ENCODE results near the gene KAZN. TPM values are rescaled to one million over a fixed set of nuclear protein-coding genes. Genes with fewer than 3 reads are reported as not detected.

KAZN gene
- polyA plus RNA-seq, 1 of the 3 experiments (the other 2 are of a cell fraction) = 6.8 TPM

GRCh38 chr1:14679027-14679688 lies 80.7 kb downstream of the KAZN start:
- no peaks in the 10 kb centered on the region for H3K36me3 ChIP-seq (replicated peaks in 1 of 2; ENCODE audit: control insufficient read depth in 1 of 2, insufficient read depth in 2 of 2, low read length in 1 of 2)
- no peaks in the 10 kb centered on the region for H4K20me1 ChIP-seq (ENCODE audit: insufficient read depth)
- no peaks in the 10 kb centered on the region for H3K27me3 ChIP-seq (ENCODE audit: insufficient read depth)
- peaks cover 0 to 7% of the 10 kb centered on the region in 2 experiments; a peak in 1 of 4 replicates for H3K4me1 ChIP-seq (ENCODE audit: control insufficient read depth in 1 of 2, insufficient read depth in 2 of 2, low read depth in 1 of 2, low read length in 1 of 2)
- no peak overlapping the region for H3K9ac ChIP-seq
- H3K4me3 ChIP-seq (ENCODE audit: low read depth in 2 of 2, low read length in 1 of 2) = no peak overlapping the region
- H3K9me2 ChIP-seq = no peaks in the 10 kb centered on the region
- H2AFZ ChIP-seq (ENCODE audit: low read depth) = no peak overlapping the region
- TF ChIP-seq TEAD4 (IDR thresholded peaks at IDR 0.05; ENCODE audit: borderline replicate concordance, insufficient read depth) (no peak), REST (IDR thresholded peaks at IDR 0.05; ENCODE audit: low read depth, low read length) (no peak), YY1 (IDR thresholded peaks at IDR 0.05; ENCODE audit: low read depth) (no peak), POLR2AphosphoS5 (IDR thresholded peaks at IDR 0.05; ENCODE audit: low read depth, low read length) (no peak), PBX3 (IDR thresholded peaks at IDR 0.05) (no peak), EP300 (IDR thresholded peaks at IDR 0.05; ENCODE audit: borderline replicate concordance in 1 of 2, low read depth in 1 of 2, low read length in 1 of 2) (no peak), CTCF (IDR thresholded peaks at IDR 0.05) (no peak), FOSL2 (IDR thresholded peaks at IDR 0.05; ENCODE audit: borderline replicate concordance, low read depth) (no peak), ZBTB33 (IDR thresholded peaks at IDR 0.05; ENCODE audit: borderline replicate concordance, low read depth) (no peak), RFX5 (IDR thresholded peaks at IDR 0.05; ENCODE audit: low read length) (no peak), FOXM1 (IDR thresholded peaks at IDR 0.05; ENCODE audit: low read depth) (no peak)
- no peaks in the 10 kb centered on the region for H3K79me2 ChIP-seq (ENCODE audit: insufficient read depth)
- no peaks in the 10 kb centered on the region for H3K9me3 ChIP-seq
- no peak overlapping the region for H3K27ac ChIP-seq (ENCODE audit: low read depth in 2 of 2, low read length in 1 of 2)
- no peak for DNase-seq
- ChIA-PET POLR2A (no interaction called here), CTCF (no interaction called here)
- no peak overlapping the region for H3K4me2 ChIP-seq
- H3F3A ChIP-seq (replicated peaks; ENCODE audit: insufficient read depth) = no peaks in the 10 kb centered on the region
- 36% methylated on average over 10 of the region's 10 CpGs for WGBS (ENCODE audit: low lambda C conversion rate)
